ENCODE measurements around the gene BUD13. TPM values are rescaled to one million over a fixed set of nuclear protein-coding genes. Genes with fewer than 3 reads are reported as not detected.

BUD13 gene
- total RNA-seq, 1 experiment from 2014 or later = 10.4 TPM

DNA sequence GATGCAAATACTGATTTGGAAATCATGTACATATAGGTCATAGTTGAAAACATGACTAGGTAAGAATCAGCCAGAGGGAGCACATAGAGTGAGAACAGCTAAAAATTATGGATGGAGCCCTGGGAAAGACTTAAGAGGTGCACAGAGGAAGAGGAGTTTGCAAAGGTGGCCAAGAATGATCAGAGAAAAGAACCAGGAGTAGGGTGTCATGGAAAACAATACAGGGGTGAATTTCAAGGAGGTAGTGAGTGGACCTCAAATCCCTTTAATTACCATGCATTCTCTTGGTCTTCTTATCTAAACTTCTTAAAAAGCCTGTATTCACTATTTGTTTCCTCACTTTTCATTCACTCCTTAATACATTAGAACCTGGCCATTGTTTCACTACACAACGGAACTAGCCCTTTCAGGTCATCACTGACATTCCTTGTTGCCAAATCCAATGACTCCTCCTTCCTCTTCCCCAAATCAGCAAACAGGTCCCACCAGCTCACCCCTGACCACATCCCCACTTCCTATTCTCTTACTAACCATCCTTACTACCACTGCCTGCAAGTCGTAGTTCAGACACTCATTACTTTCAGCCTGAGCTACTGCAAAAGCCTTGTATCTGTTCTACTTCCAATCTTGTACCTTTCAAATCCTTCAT lies 22.6 kb downstream of the BUD13 start:
- Mint-ChIP-seq H3K4me1 (ENCODE audit: low read depth, unreplicated experiment) (no peaks in the 10 kb centered on the region), H3K36me3 (ENCODE audit: insufficient read depth, unreplicated experiment) (no peaks in the 10 kb centered on the region), H3K9me3 (ENCODE audit: low read depth, unreplicated experiment) (no peaks in the 10 kb centered on the region), H3K27ac (ENCODE audit: unreplicated experiment) (no peak overlapping the region), H3K27me3 (ENCODE audit: unreplicated experiment) (no peaks in the 10 kb centered on the region), H3K4me3 (ENCODE audit: low read depth, unreplicated experiment) (no peak overlapping the region)
- TF ChIP-seq, protein P1, sequence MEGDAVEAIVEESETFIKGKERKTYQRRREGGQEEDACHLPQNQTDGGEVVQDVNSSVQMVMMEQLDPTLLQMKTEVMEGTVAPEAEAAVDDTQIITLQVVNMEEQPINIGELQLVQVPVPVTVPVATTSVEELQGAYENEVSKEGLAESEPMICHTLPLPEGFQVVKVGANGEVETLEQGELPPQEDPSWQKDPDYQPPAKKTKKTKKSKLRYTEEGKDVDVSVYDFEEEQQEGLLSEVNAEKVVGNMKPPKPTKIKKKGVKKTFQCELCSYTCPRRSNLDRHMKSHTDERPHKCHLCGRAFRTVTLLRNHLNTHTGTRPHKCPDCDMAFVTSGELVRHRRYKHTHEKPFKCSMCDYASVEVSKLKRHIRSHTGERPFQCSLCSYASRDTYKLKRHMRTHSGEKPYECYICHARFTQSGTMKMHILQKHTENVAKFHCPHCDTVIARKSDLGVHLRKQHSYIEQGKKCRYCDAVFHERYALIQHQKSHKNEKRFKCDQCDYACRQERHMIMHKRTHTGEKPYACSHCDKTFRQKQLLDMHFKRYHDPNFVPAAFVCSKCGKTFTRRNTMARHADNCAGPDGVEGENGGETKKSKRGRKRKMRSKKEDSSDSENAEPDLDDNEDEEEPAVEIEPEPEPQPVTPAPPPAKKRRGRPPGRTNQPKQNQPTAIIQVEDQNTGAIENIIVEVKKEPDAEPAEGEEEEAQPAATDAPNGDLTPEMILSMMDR (IDR thresholded peaks at IDR 0.05; ENCODE audit: unreplicated experiment) = no peak
- intact Hi-C loops (cut with micrococcal nuclease; ENCODE audit: unreplicated experiment) = no loop called here
- no TSS peak for BruUV-seq (replicated peaks)
- DNase-seq = no peak
- CTCF ChIA-PET = interaction anchor here (0.5 kb wide), 1 partner anchor 18 kb away, joined by 4 read pairs; no protein-coding TSS in a partner anchor

DNA sequence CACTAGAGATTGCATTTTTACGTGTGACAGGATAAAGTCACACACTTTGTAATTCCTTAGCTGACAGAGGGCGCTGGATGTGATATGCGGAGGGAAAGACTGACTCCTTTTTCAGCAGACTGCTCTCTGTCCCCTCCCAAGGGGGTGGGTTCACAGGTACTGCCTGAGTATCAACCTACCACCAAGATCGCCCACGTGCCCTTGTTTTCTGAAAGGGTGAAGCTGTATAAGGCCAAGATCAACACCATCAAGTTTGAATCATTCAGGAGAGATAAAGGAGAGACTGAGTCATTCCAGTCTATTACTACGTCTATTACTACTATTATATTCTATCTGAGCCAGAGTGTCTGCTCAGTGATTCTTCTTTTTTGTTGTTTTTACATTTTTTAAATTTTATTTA lies 30.7 kb downstream of the BUD13 start:
- TF ChIP-seq, protein P1 (IDR thresholded peaks at IDR 0.05; ENCODE audit: unreplicated experiment) = no peak
- Mint-ChIP-seq H3K9me3 (ENCODE audit: low read depth, unreplicated experiment) (no peaks in the 10 kb centered on the region), H3K36me3 (ENCODE audit: insufficient read depth, unreplicated experiment) (no peaks in the 10 kb centered on the region), H3K27me3 (ENCODE audit: unreplicated experiment) (no peaks in the 10 kb centered on the region), H3K27ac (ENCODE audit: unreplicated experiment) (no peak overlapping the region), H3K4me1 (ENCODE audit: low read depth, unreplicated experiment) (no peaks in the 10 kb centered on the region), H3K4me3 (ENCODE audit: low read depth, unreplicated experiment) (no peak overlapping the region)
- intact Hi-C loops (cut with micrococcal nuclease; ENCODE audit: unreplicated experiment) = no loop called here
- no TSS peak for BruUV-seq (replicated peaks)
- DNase-seq = no peak
- CTCF ChIA-PET = no interaction called here

DNA sequence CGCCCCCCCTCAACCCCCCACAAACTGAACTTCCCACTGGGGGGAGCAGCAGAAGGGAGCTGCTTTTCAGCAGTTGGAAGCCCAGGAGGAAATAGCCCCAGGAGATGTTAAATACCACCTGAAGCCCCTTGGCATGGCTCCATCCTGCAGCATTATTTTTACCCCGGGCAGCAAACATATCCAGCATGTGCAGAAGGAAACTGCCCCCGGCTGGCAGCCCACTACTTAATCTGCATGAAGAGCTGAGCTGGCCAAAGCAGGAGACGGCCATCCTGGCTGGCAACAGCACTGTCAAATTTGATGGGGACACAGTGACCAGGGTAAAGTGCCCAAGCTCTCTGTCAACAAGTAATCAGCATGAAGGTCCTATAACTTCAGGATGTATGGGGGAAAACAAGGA lies 32.0 kb downstream of the BUD13 start:
- no TSS peak for BruUV-seq (replicated peaks)
- H3K4me3 Mint-ChIP-seq (ENCODE audit: low read depth, unreplicated experiment) = no peak overlapping the region
- TF ChIP-seq, protein P1 (IDR thresholded peaks at IDR 0.05; ENCODE audit: unreplicated experiment) = no peak
- H3K9me3 Mint-ChIP-seq (ENCODE audit: low read depth, unreplicated experiment) = no peaks in the 10 kb centered on the region
- CTCF ChIA-PET = interaction anchor here (0.6 kb wide), 1 partner anchor 139 kb away, joined by 4 read pairs; no protein-coding TSS in a partner anchor
- intact Hi-C loops (cut with micrococcal nuclease; ENCODE audit: unreplicated experiment) = no loop called here
- no peaks in the 10 kb centered on the region for H3K4me1 Mint-ChIP-seq (ENCODE audit: low read depth, unreplicated experiment)
- H3K36me3 Mint-ChIP-seq (ENCODE audit: insufficient read depth, unreplicated experiment) = no peaks in the 10 kb centered on the region
- H3K27ac Mint-ChIP-seq (ENCODE audit: unreplicated experiment) = no peak overlapping the region
- no peaks in the 10 kb centered on the region for H3K27me3 Mint-ChIP-seq (ENCODE audit: unreplicated experiment)
- DNase-seq = no peak

DNA sequence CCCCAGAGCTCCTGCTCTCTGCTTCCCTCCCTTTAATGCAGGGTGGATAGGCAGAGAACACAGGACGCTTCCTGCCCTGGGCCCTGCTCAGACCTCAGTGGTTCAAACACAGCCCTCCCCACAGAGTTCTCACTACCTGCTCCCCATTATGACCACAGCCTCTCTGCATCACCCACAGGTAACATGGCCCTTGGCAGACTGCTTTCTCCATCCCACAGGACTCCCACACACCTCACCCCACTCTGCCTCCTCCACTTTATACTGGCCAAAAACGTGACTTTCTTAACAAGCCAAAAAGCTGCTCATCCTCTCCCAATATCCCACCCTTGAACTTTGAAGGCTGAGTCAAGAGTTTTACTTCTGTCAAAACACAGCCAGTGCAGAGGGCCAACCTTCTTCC lies 33.8 kb downstream of the BUD13 start:
- H3K36me3 Mint-ChIP-seq (ENCODE audit: insufficient read depth, unreplicated experiment) = no peaks in the 10 kb centered on the region
- H3K4me1 Mint-ChIP-seq (ENCODE audit: low read depth, unreplicated experiment) = no peaks in the 10 kb centered on the region
- H3K9me3 Mint-ChIP-seq (ENCODE audit: low read depth, unreplicated experiment) = no peaks in the 10 kb centered on the region
- no peaks in the 10 kb centered on the region for H3K27me3 Mint-ChIP-seq (ENCODE audit: unreplicated experiment)
- no peak for DNase-seq
- no peak overlapping the region for H3K4me3 Mint-ChIP-seq (ENCODE audit: low read depth, unreplicated experiment)
- intact Hi-C loops (cut with micrococcal nuclease; ENCODE audit: unreplicated experiment) = no loop called here
- BruUV-seq (replicated peaks) = no TSS peak
- CTCF ChIA-PET = no interaction called here
- H3K27ac Mint-ChIP-seq (ENCODE audit: unreplicated experiment) = no peak overlapping the region
- TF ChIP-seq, protein P1 (IDR thresholded peaks at IDR 0.05; ENCODE audit: unreplicated experiment) = no peak
